Liver (tissue), 9 donors: ENCODE data around the gene SRRM3. TPM values are rescaled to one million over a fixed set of nuclear protein-coding genes. Genes with fewer than 3 reads are reported as not detected.
"Not testable (repeated sequence)": the region's sequence is repeated elsewhere in the genome, so short reads cannot be mapped to it uniquely, and the experiment has no call there.

ENCODE experiments used
- DNase-seq: peaks from one replicate; pipeline ENCODE4 v3.0.0-alpha.2; 2017; ENCODE audit warnings: low spot score
- H3K27ac ChIP-seq, 2 donors: one replicate each; pipeline ENCODE4 v1.7.0; 2013; ENCODE audit warnings: inconsistent platforms in 2 of 2, low read length in 2 of 2, control low read depth in 1 of 2, low read depth in 1 of 2, mild to moderate bottlenecking in 1 of 2
- H3K27me3 ChIP-seq, 4 donors: one replicate each; pipeline versions ENCODE4 v1.6.1 to v1.7.0; 2013; ENCODE audit warnings: low read length in 3 of 4, inconsistent platforms in 1 of 4, mild to moderate bottlenecking in 1 of 4, moderate library complexity in 1 of 4; ENCODE audit not compliant: control insufficient read depth in 4 of 4, insufficient read depth in 4 of 4
- H3K36me3 ChIP-seq, 4 donors: one replicate each; pipeline versions ENCODE4 v1.6.1 to v1.7.0; 2013; ENCODE audit warnings: low read length in 3 of 4, mild to moderate bottlenecking in 3 of 4, low read depth in 1 of 4, moderate library complexity in 1 of 4; ENCODE audit not compliant: control insufficient read depth in 4 of 4, insufficient read depth in 3 of 4
- H3K4me1 ChIP-seq, 4 donors: one replicate each; pipeline versions ENCODE4 v1.6.1 to v1.7.0; 2013; ENCODE audit warnings: low read length in 3 of 4, mild to moderate bottlenecking in 3 of 4, moderate library complexity in 1 of 4; ENCODE audit not compliant: control insufficient read depth in 4 of 4, insufficient read depth in 4 of 4
- H3K4me3 ChIP-seq, 3 donors: one replicate each; pipeline versions ENCODE4 v1.6.1 to v1.7.0; 2013; ENCODE audit warnings: low read length in 3 of 3, control low read depth in 1 of 3, low read depth in 1 of 3, mild to moderate bottlenecking in 1 of 3
- H3K9ac ChIP-seq, 2 donors: one replicate each; pipeline ENCODE4 v1.7.0; 2013; ENCODE audit warnings: low read length in 2 of 2, mild to moderate bottlenecking in 2 of 2, moderate library complexity in 2 of 2, control low read depth in 1 of 2, low read depth in 1 of 2
- H3K9me3 ChIP-seq, 4 donors: one replicate each; pipeline versions ENCODE4 v1.6.1 to v1.7.0; 2013; ENCODE audit warnings: low read length in 3 of 4; ENCODE audit not compliant: control insufficient read depth in 4 of 4
- EGR1 ChIP-seq, 2 donors: IDR thresholded peaks; 2 replicates each; pipeline ENCODE4 v1.6.1; 2016 to 2018; ENCODE audit warnings: antibody characterized with exemption in 2 of 2, low read depth in 2 of 2
- FOXA1 ChIP-seq: IDR thresholded peaks from 2 replicates; pipeline ENCODE4 v1.6.1; 2016; ENCODE audit warnings: antibody characterized with exemption
- FOXA2 ChIP-seq: IDR thresholded peaks from 2 replicates; pipeline ENCODE4 v1.6.1; 2016; ENCODE audit warnings: antibody characterized with exemption
- GABPA ChIP-seq, 2 donors: IDR thresholded peaks in 1 of 2; conservative IDR thresholded peaks in 1 of 2; 2 replicates each; pipeline ENCODE4 v1.6.1; 2016; ENCODE audit warnings: antibody characterized with exemption in 2 of 2, mild to moderate bottlenecking in 1 of 2, moderate library complexity in 1 of 2
- HNF4A ChIP-seq, 2 donors: conservative IDR thresholded peaks; 2 replicates each; pipeline ENCODE4 v1.6.1; 2016; ENCODE audit warnings: antibody characterized with exemption in 2 of 2, mild to moderate bottlenecking in 2 of 2
- HNF4G ChIP-seq: IDR thresholded peaks from 2 replicates; pipeline ENCODE4 v1.6.1; 2016; ENCODE audit warnings: antibody characterized with exemption
- JUND ChIP-seq, 2 donors: IDR thresholded peaks; 2 replicates each; pipeline ENCODE4 v1.6.1; 2016; ENCODE audit warnings: antibody characterized with exemption in 2 of 2
- MAX ChIP-seq: IDR thresholded peaks from 2 replicates; pipeline ENCODE4 v1.6.1; 2016; ENCODE audit warnings: antibody characterized with exemption
- NR2F2 ChIP-seq: IDR thresholded peaks from 2 replicates; pipeline ENCODE4 v1.6.1; 2016; ENCODE audit warnings: antibody characterized with exemption
- RAD21 ChIP-seq, 2 donors: IDR thresholded peaks; 2 replicates each; pipeline ENCODE4 v1.6.1; 2016; ENCODE audit warnings: antibody characterized with exemption in 2 of 2, mild to moderate bottlenecking in 2 of 2
- REST ChIP-seq: IDR thresholded peaks from 2 replicates; pipeline ENCODE4 v1.6.1; 2016; ENCODE audit warnings: antibody characterized with exemption, mild to moderate bottlenecking
- RXRA ChIP-seq, 2 donors: IDR thresholded peaks; 2 replicates each; pipeline ENCODE4 v1.6.1; 2017 to 2018; ENCODE audit warnings: antibody characterized with exemption in 2 of 2, mild to moderate bottlenecking in 1 of 2
- SP1 ChIP-seq: IDR thresholded peaks from 2 replicates; pipeline ENCODE4 v1.6.1; 2018; ENCODE audit warnings: antibody characterized with exemption, mild to moderate bottlenecking
- TAF1 ChIP-seq: conservative IDR thresholded peaks from 2 replicates; pipeline ENCODE4 v1.6.1; 2016; ENCODE audit warnings: antibody characterized with exemption, mild to moderate bottlenecking
- YY1 ChIP-seq: IDR thresholded peaks from 2 replicates; pipeline ENCODE4 v1.6.1; 2016; ENCODE audit warnings: antibody characterized with exemption, mild to moderate bottlenecking
- WGBS: extraction: QIAGEN DNeasy Blood & Tissue Kit; methylation state at CpG from one replicate; pipeline ENCODE4 v1.1.7; 2013; 5-methylcytosine and 5-hydroxymethylcytosine counted together
- polyA plus RNA-seq, 2 donors: library from polyadenylated mRNA; stranded (reverse) in 1 of 2; unstranded in 1 of 2; fragments of 200-250 nt in 1 of 2; fragments of >200 nt in 1 of 2; fragmentation: Nextera tagmentation in 1 of 2; extraction: Ambion mirVana in 1 of 2; gene quantifications; one replicate each; pipeline versions ENCODE4 v1.2.1 to v1.2.3, GENCODE V29; 2013 to 2015
- total RNA-seq, 2 donors: library from RNA; depleted of rRNA; stranded (reverse); fragments of >200 nt; gene quantifications; one replicate each; pipeline ENCODE4 v1.2.3, GENCODE V29; 2014
- TF ChIP-seq, protein P1 (sequence below): IDR thresholded peaks from 2 replicates; pipeline ENCODE4 v1.6.1; 2016; ENCODE audit warnings: antibody characterized with exemption
- TF ChIP-seq, protein P2 (sequence below): fragments of 150-350 bp; IDR thresholded peaks from 2 replicates; pipeline ENCODE4 v1.5.1; 2017; ENCODE audit warnings: improper control_type of control experiment, low read depth, low read length; ENCODE audit not compliant: missing input control
- TF ChIP-seq, protein P3 (sequence below): IDR thresholded peaks from 2 replicates; pipeline ENCODE4 v1.6.1; 2016; ENCODE audit warnings: antibody characterized with exemption
- donor health status: healthy.
- donor health status: healthy.
- donor health status: healthy.
- donor health status: healthy.
- donor health status: healthy.

The SRRM3 gene
- total and polyA plus RNA-seq, 4 donors, result 0.08 to 0.16 TPM; not detected in 2

- Histone ChIP-seq H3K27me3 (no peaks in the 10 kb centered on the region), H3K9ac (peak overlapping the region; percentile 55 to 69), H3K27ac (peak overlapping the region; percentile 83 to 91), H3K4me1 (peaks cover 11 to 37% (median 19%) of the 10 kb centered on the region in 4 donors), H3K4me3 (no peak overlapping the region), H3K9me3 (no peaks in the 10 kb centered on the region), H3K36me3 (no peaks in the 10 kb centered on the region)
- 37% methylated on average over 21 of the region's 21 CpGs for WGBS
- no peak for DNase-seq
- TF ChIP-seq HNF4A (conservative IDR thresholded peaks at IDR 0.05) (peak; percentile 75 to 77), FOXA2 (peak; percentile 55), RAD21 (IDR thresholded peaks at IDR 0.05) (peak; percentile 44 to 57), JUND (IDR thresholded peaks at IDR 0.05) (peak in 1 of 2 donors; percentile 27), TAF1 (no peak), NR2F2 (no peak), RXRA (IDR thresholded peaks at IDR 0.05) (peak; percentile 71 to 85), FOXA1 (no peak), YY1 (peak; percentile 92), GABPA (IDR thresholded peaks at IDR 0.05 in 1 of 2, conservative IDR thresholded peaks at IDR 0.05 in 1 of 2) (no peak), MAX (peak; percentile 81), HNF4G (peak; percentile 49), EGR1 (IDR thresholded peaks at IDR 0.05; ENCODE audit: low read depth in 2 of 2) (no peak), REST (peak; percentile 64), SP1 (peak; percentile 81)
- TF ChIP-seq, protein P1, sequence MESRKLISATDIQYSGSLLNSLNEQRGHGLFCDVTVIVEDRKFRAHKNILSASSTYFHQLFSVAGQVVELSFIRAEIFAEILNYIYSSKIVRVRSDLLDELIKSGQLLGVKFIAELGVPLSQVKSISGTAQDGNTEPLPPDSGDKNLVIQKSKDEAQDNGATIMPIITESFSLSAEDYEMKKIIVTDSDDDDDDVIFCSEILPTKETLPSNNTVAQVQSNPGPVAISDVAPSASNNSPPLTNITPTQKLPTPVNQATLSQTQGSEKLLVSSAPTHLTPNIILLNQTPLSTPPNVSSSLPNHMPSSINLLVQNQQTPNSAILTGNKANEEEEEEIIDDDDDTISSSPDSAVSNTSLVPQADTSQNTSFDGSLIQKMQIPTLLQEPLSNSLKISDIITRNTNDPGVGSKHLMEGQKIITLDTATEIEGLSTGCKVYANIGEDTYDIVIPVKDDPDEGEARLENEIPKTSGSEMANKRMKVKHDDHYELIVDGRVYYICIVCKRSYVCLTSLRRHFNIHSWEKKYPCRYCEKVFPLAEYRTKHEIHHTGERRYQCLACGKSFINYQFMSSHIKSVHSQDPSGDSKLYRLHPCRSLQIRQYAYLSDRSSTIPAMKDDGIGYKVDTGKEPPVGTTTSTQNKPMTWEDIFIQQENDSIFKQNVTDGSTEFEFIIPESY, result peak; percentile 79
- TF ChIP-seq, protein P2, sequence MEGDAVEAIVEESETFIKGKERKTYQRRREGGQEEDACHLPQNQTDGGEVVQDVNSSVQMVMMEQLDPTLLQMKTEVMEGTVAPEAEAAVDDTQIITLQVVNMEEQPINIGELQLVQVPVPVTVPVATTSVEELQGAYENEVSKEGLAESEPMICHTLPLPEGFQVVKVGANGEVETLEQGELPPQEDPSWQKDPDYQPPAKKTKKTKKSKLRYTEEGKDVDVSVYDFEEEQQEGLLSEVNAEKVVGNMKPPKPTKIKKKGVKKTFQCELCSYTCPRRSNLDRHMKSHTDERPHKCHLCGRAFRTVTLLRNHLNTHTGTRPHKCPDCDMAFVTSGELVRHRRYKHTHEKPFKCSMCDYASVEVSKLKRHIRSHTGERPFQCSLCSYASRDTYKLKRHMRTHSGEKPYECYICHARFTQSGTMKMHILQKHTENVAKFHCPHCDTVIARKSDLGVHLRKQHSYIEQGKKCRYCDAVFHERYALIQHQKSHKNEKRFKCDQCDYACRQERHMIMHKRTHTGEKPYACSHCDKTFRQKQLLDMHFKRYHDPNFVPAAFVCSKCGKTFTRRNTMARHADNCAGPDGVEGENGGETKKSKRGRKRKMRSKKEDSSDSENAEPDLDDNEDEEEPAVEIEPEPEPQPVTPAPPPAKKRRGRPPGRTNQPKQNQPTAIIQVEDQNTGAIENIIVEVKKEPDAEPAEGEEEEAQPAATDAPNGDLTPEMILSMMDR, result no peak
- TF ChIP-seq, protein P3, sequence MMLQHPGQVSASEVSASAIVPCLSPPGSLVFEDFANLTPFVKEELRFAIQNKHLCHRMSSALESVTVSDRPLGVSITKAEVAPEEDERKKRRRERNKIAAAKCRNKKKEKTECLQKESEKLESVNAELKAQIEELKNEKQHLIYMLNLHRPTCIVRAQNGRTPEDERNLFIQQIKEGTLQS, result no peak
Measured at GRCh38 chr7:76310102-76310957, 108.6 kb downstream of the SRRM3 start.

- DNase-seq, H3K9ac ChIP-seq, H3K27me3 ChIP-seq, H3K27ac ChIP-seq, H3K4me3 ChIP-seq, H3K36me3 ChIP-seq, H3K9me3 ChIP-seq: not testable (repeated sequence)
- H3K4me1 ChIP-seq, result peaks cover 2 to 23% (median 10%) of the 10 kb centered on the region in 4 donors
- 96% methylated on average over 6 of the region's 6 CpGs for WGBS
Measured at GRCh38 chr7:76311838-76312237, 110.1 kb downstream of the SRRM3 start.
